Trophoblast cell (in vitro differentiated cells and primary cell): ENCODE data around the gene CEP85.
A peak's percentile ranks its signal among the peaks of the same experiment; 100 is the strongest.

ENCODE experiments used
- DNase-seq, 2 donors: peaks; one replicate each; pipeline ENCODE4 v3.0.0-alpha.2; 2016
- H2AFZ ChIP-seq: 2 replicates; pipeline ENCODE4 v1.6.1; 2013; ENCODE audit warnings: low read length, moderate library complexity, mild to moderate bottlenecking; ENCODE audit not compliant: insufficient read depth, poor library complexity
- H2AK5ac ChIP-seq: 2 replicates; pipeline ENCODE4 v1.6.1; 2013; ENCODE audit warnings: mild to moderate bottlenecking, low read length
- H2BK120ac ChIP-seq: 2 replicates; pipeline ENCODE4 v1.6.1; 2013; ENCODE audit warnings: low read length, mild to moderate bottlenecking, moderate library complexity; ENCODE audit not compliant: insufficient read depth, poor library complexity
- H2BK12ac ChIP-seq: 2 replicates; pipeline ENCODE4 v1.6.1; 2013; ENCODE audit warnings: mild to moderate bottlenecking, low read length, moderate library complexity
- H2BK5ac ChIP-seq: 2 replicates; pipeline ENCODE4 v1.6.1; 2013; ENCODE audit warnings: low read length, low read depth, moderate library complexity, mild to moderate bottlenecking; ENCODE audit not compliant: poor library complexity
- H3K14ac ChIP-seq: 2 replicates; pipeline ENCODE4 v1.6.1; 2013; ENCODE audit warnings: mild to moderate bottlenecking, low read length
- H3K18ac ChIP-seq: 2 replicates; pipeline ENCODE4 v1.6.1; 2013; ENCODE audit warnings: mild to moderate bottlenecking, low read length
- H3K23ac ChIP-seq: 2 replicates; pipeline ENCODE4 v1.6.1; 2013; ENCODE audit warnings: low read length
- H3K27ac ChIP-seq: 2 replicates; pipeline ENCODE4 v1.5.1; 2013; ENCODE audit warnings: low read depth, mild to moderate bottlenecking, inconsistent platforms, low read length, moderate library complexity
- H3K27me3 ChIP-seq: 2 replicates; pipeline ENCODE4 v1.6.1; 2013; ENCODE audit warnings: inconsistent platforms, mild to moderate bottlenecking, low read length, moderate library complexity; ENCODE audit not compliant: insufficient read depth
- H3K36me3 ChIP-seq, 2 experiments: 1 replicate in 1 of 2; 2 replicates in 1 of 2; pipeline ENCODE4 v1.6.1; 2013; ENCODE audit warnings: low read length in 2 of 2, mild to moderate bottlenecking in 2 of 2, moderate library complexity in 1 of 2; ENCODE audit not compliant: insufficient read depth in 2 of 2, control insufficient read depth in 1 of 2
- H3K4ac ChIP-seq: 2 replicates; pipeline ENCODE4 v1.6.1; 2013; ENCODE audit warnings: low read depth, mild to moderate bottlenecking, low read length, moderate library complexity
- H3K4me1 ChIP-seq, 2 experiments: 1 replicate in 1 of 2; 2 replicates in 1 of 2; pipeline ENCODE4 v1.6.1; 2013; ENCODE audit warnings: low read length in 2 of 2, mild to moderate bottlenecking in 2 of 2, moderate library complexity in 1 of 2; ENCODE audit not compliant: insufficient read depth in 2 of 2, control insufficient read depth in 1 of 2
- H3K4me2 ChIP-seq: 2 replicates; pipeline ENCODE4 v1.6.1; 2013; ENCODE audit warnings: inconsistent platforms, mild to moderate bottlenecking, low read length, moderate library complexity
- H3K4me3 ChIP-seq: 2 replicates; pipeline ENCODE4 v1.5.1; 2013; ENCODE audit warnings: mild to moderate bottlenecking, low read depth, low read length, inconsistent platforms
- H3K79me1 ChIP-seq: one replicate; pipeline ENCODE4 v1.6.1; 2013; ENCODE audit warnings: low read length
- H3K79me2 ChIP-seq: 2 replicates; pipeline ENCODE4 v1.6.1; 2013; ENCODE audit warnings: low read length, mild to moderate bottlenecking; ENCODE audit not compliant: control insufficient read depth, insufficient read depth, poor library complexity
- H3K9ac ChIP-seq: 2 replicates; pipeline ENCODE4 v1.6.1; 2013; ENCODE audit warnings: mild to moderate bottlenecking, low read length
- H3K9me3 ChIP-seq: 2 replicates; pipeline ENCODE4 v1.6.1; 2013; ENCODE audit warnings: low read depth, mild to moderate bottlenecking, control low read depth, inconsistent platforms, low read length; ENCODE audit not compliant: insufficient read depth
- H4K12ac ChIP-seq: 2 replicates; pipeline ENCODE4 v1.6.1; 2013; ENCODE audit warnings: low read depth, mild to moderate bottlenecking, low read length, moderate library complexity
- H4K8ac ChIP-seq: 2 replicates; pipeline ENCODE4 v1.6.1; 2013; ENCODE audit warnings: low read depth, mild to moderate bottlenecking, low read length, moderate library complexity
- H4K91ac ChIP-seq: one replicate; pipeline ENCODE4 v1.6.1; 2013; ENCODE audit warnings: low read depth, mild to moderate bottlenecking, low read length, moderate library complexity
- WGBS: extraction: QIAGEN DNeasy Blood & Tissue Kit; methylation state at CpG from one replicate; pipeline ENCODE4 v1.1.7; 2013; ENCODE audit warnings: missing lambda C conversion rate; ENCODE audit not compliant: insufficient read length, insufficient coverage; ENCODE audit errors: extremely low coverage; 5-methylcytosine and 5-hydroxymethylcytosine counted together

CEP85 gene

GRCh38 chr1:26275580-26276431 lies 41.8 kb downstream of the CEP85 start:
- peaks cover 21 to 38% of the 10 kb centered on the region in 2 experiments for H3K36me3 ChIP-seq
- no peak overlapping the region for H3K14ac ChIP-seq
- H3K4ac ChIP-seq = no peak overlapping the region
- peaks cover 5% of the 10 kb centered on the region for H3K79me1 ChIP-seq
- H4K91ac ChIP-seq = peak overlapping the region; percentile 21
- H3K9me3 ChIP-seq = no peaks in the 10 kb centered on the region
- H3K23ac ChIP-seq = no peak overlapping the region
- no peak overlapping the region for H4K8ac ChIP-seq
- no peak overlapping the region for H3K9ac ChIP-seq
- no peak overlapping the region for H4K12ac ChIP-seq
- no peak overlapping the region for H2AK5ac ChIP-seq
- H2BK5ac ChIP-seq = no peak overlapping the region
- H2AFZ ChIP-seq = no peak overlapping the region
- no CpG with 5 or more reads among the region's 3 CpGs for WGBS
- DNase-seq = peak; percentile 88 to 93
- H3K79me2 ChIP-seq = peaks cover 4% of the 10 kb centered on the region
- no peak overlapping the region for H2BK12ac ChIP-seq
- H3K27ac ChIP-seq = peak overlapping the region; percentile 4
- no peak overlapping the region for H3K4me2 ChIP-seq
- H2BK120ac ChIP-seq = no peak overlapping the region
- no peak overlapping the region for H3K18ac ChIP-seq
- H3K4me1 ChIP-seq = peaks cover 6 to 19% of the 10 kb centered on the region in 2 experiments
- H3K27me3 ChIP-seq = no peaks in the 10 kb centered on the region
- H3K4me3 ChIP-seq = no peak overlapping the region

GRCh38 chr1:26276432-26276838 lies 42.4 kb downstream of the CEP85 start:
- Histone ChIP-seq H3K4ac (no peak overlapping the region), H2BK5ac (no peak overlapping the region), H3K79me2 (peaks cover 4% of the 10 kb centered on the region), H2BK120ac (no peak overlapping the region), H2AK5ac (no peak overlapping the region), H3K18ac (no peak overlapping the region), H3K4me3 (no peak overlapping the region), H3K4me1 (peaks cover 13 to 25% of the 10 kb centered on the region in 2 experiments), H3K36me3 (peaks cover 24 to 42% of the 10 kb centered on the region in 2 experiments), H3K27me3 (no peaks in the 10 kb centered on the region), H3K23ac (no peak overlapping the region), H4K8ac (no peak overlapping the region), H3K4me2 (no peak overlapping the region), H3K9ac (no peak overlapping the region), H3K27ac (no peak overlapping the region), H4K91ac (no peak overlapping the region), H2BK12ac (no peak overlapping the region), H2AFZ (no peak overlapping the region), H3K14ac (no peak overlapping the region), H3K9me3 (no peaks in the 10 kb centered on the region), H3K79me1 (peaks cover 5% of the 10 kb centered on the region), H4K12ac (no peak overlapping the region)
- DNase-seq = no peak
- no CpG with 5 or more reads among the region's 2 CpGs for WGBS

- Histone ChIP-seq H3K4me3 (no peak overlapping the region), H2BK5ac (no peak overlapping the region), H4K8ac (no peak overlapping the region), H2BK12ac (no peak overlapping the region), H3K9ac (no peak overlapping the region), H2AFZ (no peak overlapping the region), H2BK120ac (no peak overlapping the region), H2AK5ac (no peak overlapping the region), H3K27ac (no peak overlapping the region), H3K9me3 (peaks cover 2% of the 10 kb centered on the region), H3K27me3 (no peaks in the 10 kb centered on the region), H3K36me3 (peaks cover 27 to 39% of the 10 kb centered on the region in 2 experiments), H4K91ac (no peak overlapping the region), H3K4me2 (no peak overlapping the region), H3K4me1 (peaks cover 17 to 31% of the 10 kb centered on the region in 2 experiments), H3K18ac (no peak overlapping the region), H3K4ac (no peak overlapping the region), H3K23ac (no peak overlapping the region), H4K12ac (no peak overlapping the region), H3K79me2 (peaks cover 4% of the 10 kb centered on the region), H3K79me1 (peaks cover 5% of the 10 kb centered on the region), H3K14ac (no peak overlapping the region)
- no peak for DNase-seq
- WGBS = no CpG with 5 or more reads among the region's 3 CpGs
Observed at GRCh38 chr1:26277261-26277661, 43.3 kb downstream of the CEP85 start.

- no peak overlapping the region for H3K4me3 ChIP-seq
- H3K14ac ChIP-seq = no peak overlapping the region
- H3K9ac ChIP-seq = no peak overlapping the region
- H2AK5ac ChIP-seq = no peak overlapping the region
- no peak overlapping the region for H2AFZ ChIP-seq
- H4K8ac ChIP-seq = no peak overlapping the region
- peaks cover 31 to 43% of the 10 kb centered on the region in 2 experiments for H3K36me3 ChIP-seq
- peaks cover 4% of the 10 kb centered on the region for H3K79me2 ChIP-seq
- peaks cover 17 to 35% of the 10 kb centered on the region in 2 experiments for H3K4me1 ChIP-seq
- H2BK12ac ChIP-seq = no peak overlapping the region
- H3K18ac ChIP-seq = no peak overlapping the region
- DNase-seq = no peak
- H3K27ac ChIP-seq = no peak overlapping the region
- no peak overlapping the region for H2BK120ac ChIP-seq
- H3K9me3 ChIP-seq = peaks cover 2% of the 10 kb centered on the region
- no peak overlapping the region for H3K23ac ChIP-seq
- H3K27me3 ChIP-seq = no peaks in the 10 kb centered on the region
- no peak overlapping the region for H3K4ac ChIP-seq
- H3K79me1 ChIP-seq = peaks cover 5% of the 10 kb centered on the region
- H4K12ac ChIP-seq = no peak overlapping the region
- WGBS = no CpG with 5 or more reads among the region's 1 CpG
- H2BK5ac ChIP-seq = no peak overlapping the region
- H3K4me2 ChIP-seq = no peak overlapping the region
- no peak overlapping the region for H4K91ac ChIP-seq
Observed at GRCh38 chr1:26277719-26278118, 43.7 kb downstream of the CEP85 start.
